ENCODE results near the gene FUT2.

DNA sequence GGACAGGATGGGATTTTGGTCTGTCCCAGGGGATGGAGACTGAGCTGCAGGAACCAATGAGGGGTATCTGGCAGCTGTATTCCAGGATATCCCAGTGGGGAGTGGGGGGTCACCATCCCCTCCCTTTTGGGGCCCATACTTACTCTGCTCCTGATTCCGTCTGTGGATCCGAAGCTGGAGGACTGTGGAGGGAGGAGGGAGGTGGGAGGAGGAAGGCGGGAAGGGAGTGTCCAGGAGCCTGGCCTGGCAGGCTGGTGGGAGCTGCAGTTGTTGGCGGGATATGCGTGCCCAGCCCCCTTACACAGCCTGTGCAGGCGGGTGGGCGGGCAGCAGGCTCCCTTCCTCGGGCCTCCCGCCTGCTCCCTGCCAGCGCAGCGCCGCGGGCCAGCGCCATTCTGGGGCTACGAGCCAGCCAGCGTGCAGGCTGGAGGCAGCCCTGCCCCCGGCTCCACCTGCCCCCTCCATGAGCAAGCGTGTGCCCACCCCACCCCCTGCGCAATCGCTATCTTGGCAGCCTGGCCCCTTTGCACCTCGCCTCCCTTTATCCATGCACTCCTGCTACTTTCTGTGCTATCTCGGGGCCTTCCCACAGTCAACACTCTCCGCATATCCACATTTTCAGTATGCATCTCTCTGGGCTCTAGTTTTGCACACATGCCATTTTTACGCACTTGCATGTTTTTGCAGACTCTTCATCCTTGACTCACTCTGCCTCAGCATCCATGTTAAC is 21.0 kb downstream of the FUT2 start:
- TF ChIP-seq, protein P1, sequence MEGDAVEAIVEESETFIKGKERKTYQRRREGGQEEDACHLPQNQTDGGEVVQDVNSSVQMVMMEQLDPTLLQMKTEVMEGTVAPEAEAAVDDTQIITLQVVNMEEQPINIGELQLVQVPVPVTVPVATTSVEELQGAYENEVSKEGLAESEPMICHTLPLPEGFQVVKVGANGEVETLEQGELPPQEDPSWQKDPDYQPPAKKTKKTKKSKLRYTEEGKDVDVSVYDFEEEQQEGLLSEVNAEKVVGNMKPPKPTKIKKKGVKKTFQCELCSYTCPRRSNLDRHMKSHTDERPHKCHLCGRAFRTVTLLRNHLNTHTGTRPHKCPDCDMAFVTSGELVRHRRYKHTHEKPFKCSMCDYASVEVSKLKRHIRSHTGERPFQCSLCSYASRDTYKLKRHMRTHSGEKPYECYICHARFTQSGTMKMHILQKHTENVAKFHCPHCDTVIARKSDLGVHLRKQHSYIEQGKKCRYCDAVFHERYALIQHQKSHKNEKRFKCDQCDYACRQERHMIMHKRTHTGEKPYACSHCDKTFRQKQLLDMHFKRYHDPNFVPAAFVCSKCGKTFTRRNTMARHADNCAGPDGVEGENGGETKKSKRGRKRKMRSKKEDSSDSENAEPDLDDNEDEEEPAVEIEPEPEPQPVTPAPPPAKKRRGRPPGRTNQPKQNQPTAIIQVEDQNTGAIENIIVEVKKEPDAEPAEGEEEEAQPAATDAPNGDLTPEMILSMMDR (IDR thresholded peaks at IDR 0.05 in 8 of 11, conservative IDR thresholded peaks at IDR 0.05 in 3 of 11) = no peak
- TF ChIP-seq POLR2A (IDR thresholded peaks at IDR 0.05) (no peak), POLR2AphosphoS5 (IDR thresholded peaks at IDR 0.05) (peak in 2 of 3 donors; percentile 64 to 70)
